Vagina (tissue), 2 donors: ENCODE results near the gene RTN1. TPM values are rescaled to one million over a fixed set of nuclear protein-coding genes. Genes with fewer than 3 reads are reported as not detected.

Experiments
- DNase-seq, 2 donors: peaks; one replicate each; pipeline ENCODE4 v3.0.0-alpha.2; 2017; ENCODE audit errors: extremely low spot score in 2 of 2
- H3K27ac ChIP-seq: fragments of 200-600 bp; sonication (generic); one replicate; pipeline ENCODE4 v1.5.1; 2019
- H3K27me3 ChIP-seq: fragments of 200-600 bp; sonication (generic); one replicate; pipeline ENCODE4 v1.5.1; 2019
- H3K36me3 ChIP-seq, 2 donors: fragments of 200-600 bp; sonication (generic); one replicate each; pipeline ENCODE4 v1.5.1; 2017 to 2019
- H3K4me1 ChIP-seq: fragments of 200-600 bp; sonication (generic); one replicate; pipeline ENCODE4 v1.5.1; 2019
- H3K4me3 ChIP-seq, 2 donors: fragments of 200-600 bp; sonication (generic); 1 replicate in 1 of 2; 2 replicates in 1 of 2; pipeline ENCODE4 v1.5.1; 2016 to 2019
- H3K9me3 ChIP-seq: fragments of 200-600 bp; sonication (generic); one replicate; pipeline ENCODE4 v1.5.1; 2019
- POLR2A ChIP-seq, 2 donors: fragments of 450-650 bp; IDR thresholded peaks; one replicate each; pipeline ENCODE4 v1.6.1; 2017; ENCODE audit warnings: antibody characterized with exemption in 2 of 2, mild to moderate bottlenecking in 2 of 2, moderate library complexity in 2 of 2
- POLR2AphosphoS5 ChIP-seq, 2 donors: sonication (generic); formaldehyde crosslinking; IDR thresholded peaks; one replicate each; pipeline ENCODE4 v1.9.0; 2017; ENCODE audit warnings: antibody characterized with exemption in 2 of 2, mild to moderate bottlenecking in 2 of 2, low read depth in 1 of 2; ENCODE audit not compliant: insufficient read depth in 1 of 2
- intact Hi-C: fragments of 100-400 bp; cut with DNase I; formaldehyde crosslinking; loops from one replicate; pipeline ENCODE4 v1.15.1; 2023
- total RNA-seq: library from RNA; depleted of rRNA; stranded (reverse); fragments of >200 nt; gene quantifications from one replicate; pipeline ENCODE4 v1.2.3, GENCODE V29; 2016
- TF ChIP-seq, protein P1 (sequence below), 3 experiments: fragments of 450-650 bp in 2 of 3; fragments of 200-600 bp in 1 of 3; sonication (generic) in 1 of 3; IDR thresholded peaks; one replicate each; pipeline ENCODE4 v1.5.1; 2017 to 2019; ENCODE audit warnings: antibody characterized with exemption in 3 of 3, mild to moderate bottlenecking in 2 of 3, moderate library complexity in 2 of 3

The RTN1 gene
- total RNA-seq, 1 donor from 2014 or later, result 24.8 TPM

DNA sequence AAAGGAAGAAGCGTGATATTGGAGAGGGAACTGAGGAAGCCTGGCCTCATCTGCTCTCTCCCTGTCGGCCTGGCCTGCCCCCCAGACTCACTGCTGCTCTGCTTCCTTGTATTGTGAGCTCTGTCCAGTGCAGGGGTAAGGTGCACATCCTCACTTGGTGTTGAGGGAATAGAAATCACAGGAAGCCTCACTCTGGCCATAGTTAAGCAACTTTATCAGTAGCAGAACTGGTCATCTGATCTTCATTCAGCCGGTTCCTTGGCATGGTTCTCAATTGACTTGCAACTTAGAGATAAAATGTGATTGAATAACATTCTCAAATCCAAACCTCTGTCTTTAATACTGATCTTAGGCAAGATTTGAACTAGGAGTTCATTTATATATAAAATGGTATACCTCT is 282.5 kb downstream of the RTN1 start:
- Histone ChIP-seq H3K4me1 (no peaks in the 10 kb centered on the region), H3K9me3 (no peaks in the 10 kb centered on the region), H3K36me3 (no peaks in the 10 kb centered on the region), H3K27ac (no peak overlapping the region), H3K27me3 (no peaks in the 10 kb centered on the region), H3K4me3 (no peak overlapping the region)
- DNase-seq, result no peak
- no peak for TF ChIP-seq POLR2AphosphoS5 (IDR thresholded peaks at IDR 0.05; ENCODE audit: insufficient read depth in 1 of 2, low read depth in 1 of 2)
- TF ChIP-seq POLR2A (IDR thresholded peaks at IDR 0.05), result no peak
- TF ChIP-seq, protein P1, sequence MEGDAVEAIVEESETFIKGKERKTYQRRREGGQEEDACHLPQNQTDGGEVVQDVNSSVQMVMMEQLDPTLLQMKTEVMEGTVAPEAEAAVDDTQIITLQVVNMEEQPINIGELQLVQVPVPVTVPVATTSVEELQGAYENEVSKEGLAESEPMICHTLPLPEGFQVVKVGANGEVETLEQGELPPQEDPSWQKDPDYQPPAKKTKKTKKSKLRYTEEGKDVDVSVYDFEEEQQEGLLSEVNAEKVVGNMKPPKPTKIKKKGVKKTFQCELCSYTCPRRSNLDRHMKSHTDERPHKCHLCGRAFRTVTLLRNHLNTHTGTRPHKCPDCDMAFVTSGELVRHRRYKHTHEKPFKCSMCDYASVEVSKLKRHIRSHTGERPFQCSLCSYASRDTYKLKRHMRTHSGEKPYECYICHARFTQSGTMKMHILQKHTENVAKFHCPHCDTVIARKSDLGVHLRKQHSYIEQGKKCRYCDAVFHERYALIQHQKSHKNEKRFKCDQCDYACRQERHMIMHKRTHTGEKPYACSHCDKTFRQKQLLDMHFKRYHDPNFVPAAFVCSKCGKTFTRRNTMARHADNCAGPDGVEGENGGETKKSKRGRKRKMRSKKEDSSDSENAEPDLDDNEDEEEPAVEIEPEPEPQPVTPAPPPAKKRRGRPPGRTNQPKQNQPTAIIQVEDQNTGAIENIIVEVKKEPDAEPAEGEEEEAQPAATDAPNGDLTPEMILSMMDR (IDR thresholded peaks at IDR 0.05), result no peak
- intact Hi-C loops, result no loop called here

DNA sequence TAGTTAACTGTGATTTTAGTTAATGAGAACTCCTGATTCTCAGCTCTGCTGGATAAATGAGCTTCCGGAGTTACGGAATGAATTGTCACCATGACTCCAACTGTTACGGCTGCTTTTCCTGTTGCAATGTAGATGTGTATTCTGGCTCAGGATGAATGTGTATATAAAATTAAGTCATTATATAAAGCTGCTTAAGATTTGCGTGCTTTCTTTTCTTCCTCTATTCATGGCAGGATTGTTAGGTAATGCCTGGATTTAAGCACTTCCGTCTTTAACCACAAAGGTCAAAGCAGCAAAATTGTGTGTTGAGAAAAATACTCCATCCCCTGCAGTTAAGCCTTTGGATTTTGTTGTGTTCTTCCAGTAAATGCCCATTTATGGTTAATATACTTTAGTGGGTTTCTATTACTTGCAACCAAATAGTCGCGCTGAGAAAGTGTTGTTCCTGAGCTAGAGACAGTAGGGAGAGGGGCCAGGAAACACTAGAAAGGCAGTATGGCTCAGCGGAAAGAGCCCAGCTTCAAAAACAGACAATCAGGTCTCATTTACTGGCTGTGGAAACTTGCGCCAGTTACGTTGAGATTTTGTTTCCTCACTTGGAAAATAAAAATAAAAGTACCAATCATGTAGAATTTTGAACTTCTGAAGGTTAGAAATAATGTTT is 284.6 kb downstream of the RTN1 start:
- no peak for DNase-seq
- Histone ChIP-seq H3K4me3 (no peak overlapping the region), H3K9me3 (no peaks in the 10 kb centered on the region), H3K36me3 (no peaks in the 10 kb centered on the region), H3K27me3 (no peaks in the 10 kb centered on the region), H3K27ac (no peak overlapping the region), H3K4me1 (no peaks in the 10 kb centered on the region)
- intact Hi-C loops, result no loop called here
- TF ChIP-seq, protein P1 (IDR thresholded peaks at IDR 0.05), result no peak
- TF ChIP-seq POLR2AphosphoS5 (IDR thresholded peaks at IDR 0.05; ENCODE audit: insufficient read depth in 1 of 2, low read depth in 1 of 2), result no peak
- TF ChIP-seq POLR2A (IDR thresholded peaks at IDR 0.05), result no peak

DNA sequence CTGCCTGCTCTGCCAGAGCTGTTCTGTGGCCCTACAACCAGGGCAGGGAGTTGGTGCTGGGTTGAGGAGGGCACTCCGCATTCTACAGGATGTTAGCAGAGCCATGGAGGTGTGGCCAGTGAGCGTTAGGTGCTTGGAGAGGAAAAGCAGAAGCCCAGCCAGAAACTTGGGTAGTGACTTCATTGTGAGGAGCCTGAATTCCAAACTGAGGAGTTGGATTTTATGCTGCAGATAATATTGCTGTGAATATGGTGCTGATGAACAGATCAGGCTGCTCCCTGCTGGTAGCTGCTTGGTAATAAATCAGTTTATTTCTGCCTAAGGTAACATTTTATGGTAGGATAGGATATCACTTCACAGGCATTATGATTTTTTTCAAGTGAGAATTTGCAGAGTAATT is 286.8 kb downstream of the RTN1 start:
- DNase-seq, result no peak
- H3K9me3 ChIP-seq, result no peaks in the 10 kb centered on the region
- H3K36me3 ChIP-seq, result no peaks in the 10 kb centered on the region
- TF ChIP-seq POLR2A (IDR thresholded peaks at IDR 0.05) (no peak), POLR2AphosphoS5 (IDR thresholded peaks at IDR 0.05; ENCODE audit: insufficient read depth in 1 of 2, low read depth in 1 of 2) (no peak)
- TF ChIP-seq, protein P1 (IDR thresholded peaks at IDR 0.05), result no peak
- H3K27ac ChIP-seq, result no peak overlapping the region
- no peak overlapping the region for H3K4me3 ChIP-seq
- no peaks in the 10 kb centered on the region for H3K27me3 ChIP-seq
- intact Hi-C loops, result no loop called here
- H3K4me1 ChIP-seq, result no peaks in the 10 kb centered on the region

DNA sequence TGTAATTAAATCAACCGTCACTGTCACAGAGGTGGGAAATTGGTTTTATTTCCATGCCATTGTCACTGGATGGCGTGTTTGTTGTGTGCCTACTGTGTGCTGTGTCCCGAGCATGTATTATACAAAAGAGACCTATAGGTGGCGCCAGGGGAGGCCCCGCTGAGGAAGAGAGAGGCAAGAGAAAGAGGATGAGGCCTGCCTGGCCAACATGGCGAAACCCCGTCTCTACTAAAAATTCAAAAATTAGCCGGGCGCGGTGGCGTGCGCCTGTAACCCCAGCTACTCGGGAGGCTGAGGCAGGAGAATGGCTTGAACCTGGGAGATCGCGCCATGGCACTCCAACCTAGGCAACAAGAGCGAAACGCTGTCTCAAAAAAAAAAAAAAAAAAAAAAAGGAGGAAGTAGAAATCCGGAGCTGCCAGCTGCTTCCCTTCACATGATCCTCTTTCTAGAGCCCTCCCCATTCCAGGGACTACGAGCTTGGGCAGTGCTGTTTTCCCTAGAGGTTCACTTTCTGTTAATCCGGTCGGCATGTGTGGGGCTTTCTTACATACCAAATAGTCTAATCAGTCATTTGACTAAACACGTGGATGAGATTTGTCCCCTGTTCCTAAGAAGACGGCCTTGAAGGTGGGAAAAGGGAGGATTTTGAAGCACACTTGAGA is 287.6 kb downstream of the RTN1 start:
- Histone ChIP-seq H3K27me3 (no peaks in the 10 kb centered on the region), H3K36me3 (no peaks in the 10 kb centered on the region), H3K4me3 (no peak overlapping the region), H3K4me1 (no peaks in the 10 kb centered on the region), H3K27ac (no peak overlapping the region), H3K9me3 (no peaks in the 10 kb centered on the region)
- DNase-seq, result no peak
- no peak for TF ChIP-seq POLR2AphosphoS5 (IDR thresholded peaks at IDR 0.05; ENCODE audit: insufficient read depth in 1 of 2, low read depth in 1 of 2)
- TF ChIP-seq POLR2A (IDR thresholded peaks at IDR 0.05), result no peak
- TF ChIP-seq, protein P1 (IDR thresholded peaks at IDR 0.05), result no peak
- intact Hi-C loops, result no loop called here

DNA sequence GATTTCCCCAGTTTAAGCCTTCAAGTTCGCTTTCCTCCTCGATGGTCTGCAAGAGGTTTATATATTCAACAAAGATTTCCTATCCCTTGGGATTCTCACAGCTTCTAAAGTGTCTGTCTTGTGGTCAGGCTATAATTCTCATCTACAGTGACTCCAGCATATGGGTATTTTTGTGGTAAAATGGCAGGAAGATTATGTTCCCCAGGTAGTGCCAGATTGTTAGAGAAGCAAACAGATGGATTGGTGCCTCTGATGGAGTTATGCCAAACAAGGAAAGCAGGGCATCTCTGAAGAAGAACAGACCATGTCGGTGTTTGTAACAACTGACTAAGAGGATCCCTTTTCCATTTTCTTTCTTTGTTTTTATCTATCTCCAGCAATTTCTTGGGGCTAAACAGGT is 288.4 kb downstream of the RTN1 start:
- intact Hi-C loops, result no loop called here
- Histone ChIP-seq H3K9me3 (no peaks in the 10 kb centered on the region), H3K27ac (no peak overlapping the region), H3K4me1 (no peaks in the 10 kb centered on the region), H3K4me3 (no peak overlapping the region), H3K27me3 (no peaks in the 10 kb centered on the region), H3K36me3 (no peaks in the 10 kb centered on the region)
- DNase-seq, result no peak
- TF ChIP-seq, protein P1 (IDR thresholded peaks at IDR 0.05), result no peak
- no peak for TF ChIP-seq POLR2AphosphoS5 (IDR thresholded peaks at IDR 0.05; ENCODE audit: insufficient read depth in 1 of 2, low read depth in 1 of 2)
- no peak for TF ChIP-seq POLR2A (IDR thresholded peaks at IDR 0.05)
